ENCODE data around the gene BICRAL.
"Not testable (repeated sequence)": the region's sequence is repeated elsewhere in the genome, so short reads cannot be mapped to it uniquely, and the experiment has no call there.

Gene BICRAL

GRCh38 chr6:42791706-42792320, 10.0 kb downstream of the BICRAL start:
- DNase-seq (ENCODE audit: low read depth), result no peak

GRCh38 chr6:42795651-42796050, 13.8 kb downstream of the BICRAL start:
- DNase-seq (ENCODE audit: low read depth), result no peak

- DNase-seq (ENCODE audit: low read depth), result no peak
Measured at GRCh38 chr6:42796171-42796570, 14.3 kb downstream of the BICRAL start.

- not testable (repeated sequence) for DNase-seq (ENCODE audit: low read depth)
Measured at GRCh38 chr6:42797696-42798095, 15.8 kb downstream of the BICRAL start.

GRCh38 chr6:42805297-42805861, 23.5 kb downstream of the BICRAL start:
- no peak for DNase-seq (ENCODE audit: low read depth)

GRCh38 chr6:42806359-42806758, 24.5 kb downstream of the BICRAL start:
- DNase-seq (ENCODE audit: low read depth), result not testable (repeated sequence)

GRCh38 chr6:42808492-42809483, 26.9 kb downstream of the BICRAL start:
- DNase-seq (ENCODE audit: low read depth), result no peak

- no peak for DNase-seq (ENCODE audit: low read depth)
Measured at GRCh38 chr6:42813074-42813645, 31.3 kb downstream of the BICRAL start.

- no peak for DNase-seq (ENCODE audit: low read depth)
Measured at GRCh38 chr6:42813906-42814444, 32.1 kb downstream of the BICRAL start.

- DNase-seq (ENCODE audit: low read depth), result not testable (repeated sequence)
Measured at GRCh38 chr6:42815726-42816125, 33.9 kb downstream of the BICRAL start.

- no peak for DNase-seq (ENCODE audit: low read depth)
Measured at GRCh38 chr6:42817907-42818306, 36.1 kb downstream of the BICRAL start.

- DNase-seq (ENCODE audit: low read depth), result no peak
Measured at GRCh38 chr6:42818416-42818815, 36.6 kb downstream of the BICRAL start.

- DNase-seq (ENCODE audit: low read depth), result no peak
Measured at GRCh38 chr6:42818878-42819277, 37.0 kb downstream of the BICRAL start.

GRCh38 chr6:42819803-42820511, 38.1 kb downstream of the BICRAL start:
- no peak for DNase-seq (ENCODE audit: low read depth)

GRCh38 chr6:42820512-42821340, 38.9 kb downstream of the BICRAL start:
- no peak for DNase-seq (ENCODE audit: low read depth)

GRCh38 chr6:42821341-42821668, 39.5 kb downstream of the BICRAL start:
- DNase-seq (ENCODE audit: low read depth), result no peak

- no peak for DNase-seq (ENCODE audit: low read depth)
Measured at GRCh38 chr6:42821846-42822245, 40.0 kb downstream of the BICRAL start.

GRCh38 chr6:42829561-42830092, 47.8 kb downstream of the BICRAL start:
- no peak for DNase-seq (ENCODE audit: low read depth)

- DNase-seq (ENCODE audit: low read depth), result no peak
Measured at GRCh38 chr6:42831237-42831636, 49.4 kb downstream of the BICRAL start.

GRCh38 chr6:42834056-42834455, 52.2 kb downstream of the BICRAL start:
- no peak for DNase-seq (ENCODE audit: low read depth)

Measured in activated T-cell treated with anti-CD3 and anti-CD28 coated beads for 48 hours (primary cell).